A673 (cell line): ENCODE results near the gene RNF13.

Experiments
- EZH2 ChIP-seq: fragments of 200-600 bp; sonication (generic); IDR thresholded peaks from 2 replicates; pipeline ENCODE4 v1.6.1; 2017; ENCODE audit warnings: borderline replicate concordance, low read depth, mild to moderate bottlenecking, mixed read lengths, antibody characterized with exemption, low read length; ENCODE audit not compliant: poor library complexity, severe bottlenecking
- TF ChIP-seq, protein P1 (sequence below): fragments of 300-800, 200-600 bp; sonication (generic); conservative IDR thresholded peaks from 2 replicates; pipeline ENCODE4 v1.5.1; 2017; ENCODE audit warnings: low read depth, mild to moderate bottlenecking, antibody characterized with exemption, low read length, moderate library complexity, mixed read lengths

DNA sequence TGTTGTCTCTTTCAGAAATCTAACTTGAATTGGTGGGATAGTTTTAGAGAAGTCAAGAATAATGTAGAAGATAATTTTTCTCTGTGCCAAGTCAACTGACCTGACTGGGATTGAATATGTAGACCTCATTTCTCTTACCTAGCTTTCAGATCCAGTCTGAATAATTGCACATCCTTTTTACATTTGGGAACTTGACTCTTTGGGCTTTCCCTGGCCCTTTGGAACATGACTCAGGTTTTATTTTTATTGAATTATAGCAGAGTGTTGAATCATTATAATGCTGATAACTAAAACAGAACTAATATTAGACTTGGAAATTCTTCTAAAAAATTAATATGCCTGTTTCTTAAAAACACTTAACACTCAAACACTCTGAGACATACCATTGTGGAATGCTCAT is 81.2 kb downstream of the RNF13 start:
- TF ChIP-seq EZH2 = no peak
- TF ChIP-seq, protein P1, sequence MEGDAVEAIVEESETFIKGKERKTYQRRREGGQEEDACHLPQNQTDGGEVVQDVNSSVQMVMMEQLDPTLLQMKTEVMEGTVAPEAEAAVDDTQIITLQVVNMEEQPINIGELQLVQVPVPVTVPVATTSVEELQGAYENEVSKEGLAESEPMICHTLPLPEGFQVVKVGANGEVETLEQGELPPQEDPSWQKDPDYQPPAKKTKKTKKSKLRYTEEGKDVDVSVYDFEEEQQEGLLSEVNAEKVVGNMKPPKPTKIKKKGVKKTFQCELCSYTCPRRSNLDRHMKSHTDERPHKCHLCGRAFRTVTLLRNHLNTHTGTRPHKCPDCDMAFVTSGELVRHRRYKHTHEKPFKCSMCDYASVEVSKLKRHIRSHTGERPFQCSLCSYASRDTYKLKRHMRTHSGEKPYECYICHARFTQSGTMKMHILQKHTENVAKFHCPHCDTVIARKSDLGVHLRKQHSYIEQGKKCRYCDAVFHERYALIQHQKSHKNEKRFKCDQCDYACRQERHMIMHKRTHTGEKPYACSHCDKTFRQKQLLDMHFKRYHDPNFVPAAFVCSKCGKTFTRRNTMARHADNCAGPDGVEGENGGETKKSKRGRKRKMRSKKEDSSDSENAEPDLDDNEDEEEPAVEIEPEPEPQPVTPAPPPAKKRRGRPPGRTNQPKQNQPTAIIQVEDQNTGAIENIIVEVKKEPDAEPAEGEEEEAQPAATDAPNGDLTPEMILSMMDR = no peak
